PC-9 (cell line): ENCODE data around the gene NEU1. TPM values are rescaled to one million over a fixed set of nuclear protein-coding genes. Genes with fewer than 3 reads are reported as not detected.

Experiments
- BruUV-seq: library from RNA; stranded (reverse); fragments of 400-500 nt; replicated peaks from 2 replicates; lab custom pipeline; 2021; lab: Mats Ljungman, UMichigan
- CTCF ChIA-PET: fragments of 300-600 bp; sonication (Branson Sonifier 250); formaldehyde crosslinking; loops from one replicate; lab custom pipeline; 2022; ENCODE audit warnings: antibody characterized with exemption; lab: Charles Lee
- POLR2A ChIA-PET: fragments of 300-600 bp; sonication (Branson Sonifier 250); formaldehyde crosslinking; loops from one replicate; lab custom pipeline; 2022; ENCODE audit warnings: antibody characterized with exemption; ENCODE audit not compliant: unreplicated experiment; lab: Charles Lee
- DNase-seq, 2 experiments: peaks; one replicate each; pipeline versions ENCODE4 v3.0.0 to v3.0.0-alpha.2; 2015 to 2022; ENCODE audit warnings: mixed read lengths in 1 of 2
- H2AFZ ChIP-seq: fragments of 200-600 bp; sonication (generic); 2 replicates; pipeline ENCODE4 v1.8.1; 2017; ENCODE audit warnings: antibody characterized with exemption
- H3F3A ChIP-seq: fragments of 200-600 bp; sonication (generic); 2 replicates; pipeline ENCODE4 v1.8.1; 2017; ENCODE audit warnings: antibody characterized with exemption, mild to moderate bottlenecking, low read depth; ENCODE audit not compliant: insufficient read depth
- H3K27ac ChIP-seq: fragments of 200-600 bp; sonication (generic); 2 replicates; pipeline ENCODE4 v1.6.1; 2016; ENCODE audit warnings: mixed run types
- H3K27me3 ChIP-seq: fragments of 200-600 bp; sonication (generic); 2 replicates; pipeline ENCODE4 v1.6.1; 2016; ENCODE audit warnings: low read depth, mixed run types; ENCODE audit not compliant: insufficient read depth
- H3K36me3 ChIP-seq: fragments of 200-600 bp; sonication (generic); 2 replicates; pipeline ENCODE4 v1.6.1; 2016; ENCODE audit warnings: low read depth, mixed run types
- H3K4me1 ChIP-seq: fragments of 200-600 bp; sonication (generic); replicated peaks from 2 replicates; pipeline ENCODE4 v1.6.1; 2016; ENCODE audit warnings: mixed run types; ENCODE audit not compliant: insufficient read depth
- H3K4me2 ChIP-seq: fragments of 200-600 bp; sonication (generic); 2 replicates; pipeline ENCODE4 v1.6.1; 2017; ENCODE audit warnings: mixed run types
- H3K4me3 ChIP-seq: fragments of 200-600 bp; sonication (generic); 2 replicates; pipeline ENCODE4 v1.6.1; 2016; ENCODE audit warnings: mixed run types
- H3K79me2 ChIP-seq: fragments of 200-600 bp; sonication (generic); 2 replicates; pipeline ENCODE4 v1.6.1; 2017; ENCODE audit warnings: low read depth, mixed run types
- H3K9me2 ChIP-seq: fragments of 200-600 bp; sonication (generic); 2 replicates; pipeline ENCODE4 v1.8.1; 2017; ENCODE audit warnings: mild to moderate bottlenecking; ENCODE audit not compliant: insufficient read depth
- H3K9me3 ChIP-seq: fragments of 200-600 bp; sonication (generic); 2 replicates; pipeline ENCODE4 v1.8.1; 2016; ENCODE audit warnings: low read depth; ENCODE audit not compliant: insufficient read depth
- H4K20me1 ChIP-seq: fragments of 200-600 bp; sonication (generic); 2 replicates; pipeline ENCODE4 v1.8.1; 2017; ENCODE audit not compliant: insufficient read depth
- EZH2 ChIP-seq: fragments of 200-600 bp; sonication (generic); IDR thresholded peaks from 2 replicates; pipeline ENCODE4 v1.8.0; 2017; ENCODE audit warnings: antibody characterized with exemption, low read depth
- intact Hi-C: fragments of 100-400 bp; cut with micrococcal nuclease; formaldehyde crosslinking; loops from one replicate; pipeline ENCODE4 v1.10.0; 2022; ENCODE audit not compliant: unreplicated experiment
- total RNA-seq: library from RNA; stranded (reverse); gene quantifications from 2 replicates; pipeline ENCODE4 v1.2.3, GENCODE V29; 2021
- TF ChIP-seq, protein P1 (sequence below): fragments of 200-600 bp; sonication (generic); conservative IDR thresholded peaks from 2 replicates; pipeline ENCODE4 v1.6.1; 2017; ENCODE audit warnings: mixed run types, antibody characterized with exemption, mild to moderate bottlenecking, moderate library complexity

Gene NEU1
- total RNA-seq, 1 experiment from 2014 or later, result 23.4 TPM

- intact Hi-C loops, result no loop called here
Measured at GRCh38 chr6:31836047-31836473, 26.6 kb downstream of the NEU1 start.

GRCh38 chr6:31834367-31835250 lies 28.0 kb downstream of the NEU1 start:
- H3K4me1 ChIP-seq, result peaks cover 38% of the 10 kb centered on the region
- H3K36me3 ChIP-seq, result peaks cover 34% of the 10 kb centered on the region
- peak overlapping the region; percentile 98 for H3K4me2 ChIP-seq
- H3K9me3 ChIP-seq, result no peaks in the 10 kb centered on the region
- BruUV-seq, result TSS peak; percentile 58
- TF ChIP-seq, protein P1, sequence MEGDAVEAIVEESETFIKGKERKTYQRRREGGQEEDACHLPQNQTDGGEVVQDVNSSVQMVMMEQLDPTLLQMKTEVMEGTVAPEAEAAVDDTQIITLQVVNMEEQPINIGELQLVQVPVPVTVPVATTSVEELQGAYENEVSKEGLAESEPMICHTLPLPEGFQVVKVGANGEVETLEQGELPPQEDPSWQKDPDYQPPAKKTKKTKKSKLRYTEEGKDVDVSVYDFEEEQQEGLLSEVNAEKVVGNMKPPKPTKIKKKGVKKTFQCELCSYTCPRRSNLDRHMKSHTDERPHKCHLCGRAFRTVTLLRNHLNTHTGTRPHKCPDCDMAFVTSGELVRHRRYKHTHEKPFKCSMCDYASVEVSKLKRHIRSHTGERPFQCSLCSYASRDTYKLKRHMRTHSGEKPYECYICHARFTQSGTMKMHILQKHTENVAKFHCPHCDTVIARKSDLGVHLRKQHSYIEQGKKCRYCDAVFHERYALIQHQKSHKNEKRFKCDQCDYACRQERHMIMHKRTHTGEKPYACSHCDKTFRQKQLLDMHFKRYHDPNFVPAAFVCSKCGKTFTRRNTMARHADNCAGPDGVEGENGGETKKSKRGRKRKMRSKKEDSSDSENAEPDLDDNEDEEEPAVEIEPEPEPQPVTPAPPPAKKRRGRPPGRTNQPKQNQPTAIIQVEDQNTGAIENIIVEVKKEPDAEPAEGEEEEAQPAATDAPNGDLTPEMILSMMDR, result no peak
- TF ChIP-seq EZH2, result no peak
- H3K27me3 ChIP-seq, result no peaks in the 10 kb centered on the region
- H3F3A ChIP-seq, result peaks cover 74% of the 10 kb centered on the region
- H4K20me1 ChIP-seq, result peaks cover 52% of the 10 kb centered on the region
- peak overlapping the region; percentile 77 for H3K27ac ChIP-seq
- peak overlapping the region; percentile 94 for H3K4me3 ChIP-seq
- ChIA-PET CTCF (interaction anchor here (0.7 kb wide), 2 partner anchors 59 to 64 kb away, joined by 4 read pairs; no protein-coding TSS in a partner anchor), POLR2A (interaction anchor here (0.5 kb wide), 2 partner anchors 17 to 60 kb away, joined by 3 to 4 read pairs; no protein-coding TSS in a partner anchor)
- peaks cover 93% of the 10 kb centered on the region for H3K79me2 ChIP-seq
- DNase-seq, result peak; percentile 71 to 80
- intact Hi-C loops, result loop anchor here (1.0 to 5.0 kb wide), 5 partner anchors 28 to 154 kb away; partner anchors contain the start of genes EHMT2, NEU1 and SLC44A4
- no peaks in the 10 kb centered on the region for H3K9me2 ChIP-seq
- peak overlapping the region; percentile 74 for H2AFZ ChIP-seq

More at GRCh38 chr6:31836047-31836473, 26.6 kb downstream of the NEU1 start:
- Histone ChIP-seq H4K20me1 (peaks cover 50% of the 10 kb centered on the region), H3K27ac (peak overlapping the region; percentile 77), H3K9me2 (no peaks in the 10 kb centered on the region), H3K4me3 (peak overlapping the region; percentile 94), H3K27me3 (no peaks in the 10 kb centered on the region), H3K79me2 (peaks cover 78% of the 10 kb centered on the region), H2AFZ (no peak overlapping the region), H3K4me2 (peak overlapping the region; percentile 98), H3K36me3 (peaks cover 44% of the 10 kb centered on the region), H3K4me1 (peaks cover 38% of the 10 kb centered on the region), H3F3A (peaks cover 86% of the 10 kb centered on the region), H3K9me3 (no peaks in the 10 kb centered on the region)
- BruUV-seq, result no TSS peak
- ChIA-PET CTCF (no interaction called here), POLR2A (interaction anchor here (0.5 to 0.6 kb wide), 2 partner anchors 28 to 136 kb away, joined by 3 read pairs; a partner anchor contains a TSS)
- TF ChIP-seq EZH2, result no peak
- TF ChIP-seq, protein P1, result no peak
- no peak for DNase-seq
